HG02970 (cell line): ENCODE data around the gene ITGAL.
"Not testable (repeated sequence)": the region's sequence is repeated elsewhere in the genome, so short reads cannot be mapped to it uniquely, and the experiment has no call there.

Source experiments
- ATAC-seq: cut with Tn5 transposase; IDR thresholded peaks from one replicate; pipeline ENCODE4 v1.9.1; 2021; ENCODE audit warnings: mild to moderate bottlenecking, moderate library complexity, moderate number of reproducible peaks; ENCODE audit not compliant: unreplicated experiment, low FRiP score

The ITGAL gene

DNA sequence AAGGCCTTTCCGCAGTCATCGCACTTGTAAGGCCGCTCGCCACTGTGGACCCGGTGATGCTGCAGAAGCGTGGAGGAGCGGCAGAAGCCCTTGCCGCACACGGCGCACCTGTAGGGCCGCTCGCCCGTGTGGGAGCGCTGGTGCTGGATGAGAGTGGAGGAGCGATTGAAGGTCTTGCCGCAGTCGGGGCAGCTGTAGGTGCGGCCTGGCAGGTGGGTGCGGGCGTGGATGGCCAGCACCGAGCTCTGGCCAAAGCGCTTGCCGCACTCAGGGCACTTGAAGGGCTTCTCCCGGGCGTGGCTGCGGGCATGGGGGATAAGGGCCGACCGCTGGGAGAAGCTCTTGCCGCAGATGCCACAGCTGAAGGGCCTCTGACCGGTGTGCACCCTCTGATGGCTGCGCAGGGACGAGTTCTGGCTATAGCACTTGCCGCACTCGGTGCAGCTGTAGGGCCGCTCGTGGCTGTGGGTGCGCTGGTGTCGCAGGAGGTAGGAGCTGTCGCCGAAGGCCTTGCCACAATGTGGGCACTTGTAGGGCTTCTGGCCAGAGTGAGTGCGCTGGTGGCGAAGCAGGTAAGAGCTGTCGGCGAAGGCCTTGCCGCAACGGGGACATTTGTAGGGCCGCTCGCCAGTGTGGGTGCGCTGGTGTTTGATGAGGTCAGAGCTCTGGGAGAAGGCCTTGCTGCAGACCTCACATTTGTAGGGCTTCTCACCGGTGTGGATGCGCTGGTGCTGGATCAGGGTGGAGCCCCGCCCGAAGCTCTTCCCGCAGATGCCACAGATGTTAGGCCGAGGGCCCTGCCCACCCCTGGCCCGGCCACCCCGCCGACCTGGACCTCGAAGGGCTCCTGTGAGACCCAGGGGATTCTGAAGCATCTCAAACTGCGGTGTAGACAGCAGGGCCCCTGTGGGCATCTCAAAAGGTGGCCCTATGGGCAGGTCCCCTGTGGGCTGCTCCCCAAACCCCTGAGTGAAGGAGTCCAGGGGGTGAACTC lies 52.3 kb downstream of the ITGAL start:
- no peak for ATAC-seq

DNA sequence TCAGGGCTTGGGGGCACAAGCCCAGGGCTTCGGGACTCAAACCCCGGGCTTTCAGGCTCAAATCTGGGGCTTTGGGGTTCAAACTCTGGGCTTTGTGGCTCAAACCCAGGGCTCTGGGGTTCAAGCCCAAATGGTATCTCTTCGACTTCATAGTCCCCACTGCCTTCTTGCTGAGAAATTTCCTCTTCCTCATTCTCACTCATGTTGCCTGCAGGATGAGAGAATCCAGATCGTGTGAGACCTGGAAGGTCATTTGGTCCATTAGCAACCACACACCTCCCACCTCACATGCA lies 53.2 kb downstream of the ITGAL start:
- ATAC-seq: no peak

- ATAC-seq: peak; percentile 26
These were observed 53.7 kb downstream of the ITGAL start, which contains the start of gene ZNF768 for GRCh38 chr16:30526137-30526822. Gene ZNF768, minus strand, starts transcription at chr16:30526566. Its CDS starts 153 bp downstream, at chr16:30526413.

DNA sequence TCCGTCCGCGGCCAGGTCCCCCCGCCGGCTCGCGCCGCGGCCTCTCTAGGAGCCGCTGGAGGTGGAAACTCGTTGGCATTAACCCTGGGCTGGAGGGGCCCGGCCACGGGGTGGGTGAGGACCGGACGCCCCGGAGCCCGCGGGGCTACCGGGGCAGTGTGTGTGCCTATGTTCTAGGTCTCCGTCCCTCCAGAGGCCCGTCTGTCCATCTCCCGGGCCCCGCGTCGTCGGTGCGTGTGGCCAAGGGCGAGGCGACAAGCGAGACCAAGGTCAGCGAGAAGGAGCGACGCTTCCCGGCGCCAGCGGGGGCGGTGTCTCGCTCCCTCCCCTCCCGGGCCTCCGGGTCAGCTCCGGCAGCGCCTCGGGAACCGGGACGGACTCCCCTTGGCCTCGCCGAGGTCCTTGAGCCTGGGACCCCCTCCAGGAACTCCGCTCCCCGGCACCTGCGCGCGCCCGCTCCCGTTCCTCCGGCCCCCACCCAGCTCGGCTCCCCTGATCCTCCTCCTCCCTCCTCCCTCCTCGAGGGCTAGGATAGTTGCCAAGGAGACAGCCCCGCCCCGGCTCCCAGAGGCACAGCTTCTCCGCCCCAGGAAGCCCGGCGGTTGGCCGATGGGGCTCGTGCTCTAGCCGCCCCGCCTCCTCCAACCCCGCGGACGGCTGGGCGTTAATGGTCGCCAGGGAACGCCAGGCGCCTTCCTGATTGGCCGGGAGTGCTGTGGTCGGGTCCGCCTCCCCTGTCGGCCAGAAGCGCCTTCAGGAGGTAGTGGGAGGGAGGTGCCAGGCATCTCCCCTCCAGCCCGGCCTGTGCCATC lies 54.5 kb downstream of the ITGAL start:
- peak; percentile 69 for ATAC-seq

DNA sequence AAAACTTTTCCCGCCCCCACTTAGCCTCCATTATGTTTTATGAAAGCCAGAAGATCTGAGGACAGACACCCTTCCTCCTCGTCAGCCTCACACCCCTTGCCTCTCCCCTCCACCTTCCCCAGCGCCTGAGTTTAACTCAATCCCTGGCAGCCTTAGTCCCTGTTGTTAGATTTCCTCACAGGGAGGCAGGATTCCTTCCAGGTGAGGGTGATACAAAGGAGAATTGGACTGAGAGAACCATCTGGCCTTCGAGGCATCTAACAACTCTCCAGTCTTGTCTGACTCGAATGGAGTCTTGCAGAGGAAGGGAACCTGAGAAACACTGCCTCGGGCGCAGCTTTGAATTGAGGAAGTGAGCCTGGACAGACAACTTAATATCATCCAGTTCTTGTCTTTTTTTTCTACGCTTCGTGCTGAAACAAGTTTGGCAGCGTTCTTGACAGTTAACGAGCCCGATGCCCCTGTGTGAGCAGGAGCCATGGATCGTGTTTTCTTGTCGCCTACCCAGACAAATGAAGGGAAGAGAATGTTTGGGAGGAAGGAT lies 55.2 kb downstream of the ITGAL start:
- no peak for ATAC-seq

- no peak for ATAC-seq
These were observed 56.4 kb downstream of the ITGAL start for GRCh38 chr16:30528799-30529457.

GRCh38 chr16:30530163-30531037 lies 57.9 kb downstream of the ITGAL start:
- ATAC-seq: no peak

DNA sequence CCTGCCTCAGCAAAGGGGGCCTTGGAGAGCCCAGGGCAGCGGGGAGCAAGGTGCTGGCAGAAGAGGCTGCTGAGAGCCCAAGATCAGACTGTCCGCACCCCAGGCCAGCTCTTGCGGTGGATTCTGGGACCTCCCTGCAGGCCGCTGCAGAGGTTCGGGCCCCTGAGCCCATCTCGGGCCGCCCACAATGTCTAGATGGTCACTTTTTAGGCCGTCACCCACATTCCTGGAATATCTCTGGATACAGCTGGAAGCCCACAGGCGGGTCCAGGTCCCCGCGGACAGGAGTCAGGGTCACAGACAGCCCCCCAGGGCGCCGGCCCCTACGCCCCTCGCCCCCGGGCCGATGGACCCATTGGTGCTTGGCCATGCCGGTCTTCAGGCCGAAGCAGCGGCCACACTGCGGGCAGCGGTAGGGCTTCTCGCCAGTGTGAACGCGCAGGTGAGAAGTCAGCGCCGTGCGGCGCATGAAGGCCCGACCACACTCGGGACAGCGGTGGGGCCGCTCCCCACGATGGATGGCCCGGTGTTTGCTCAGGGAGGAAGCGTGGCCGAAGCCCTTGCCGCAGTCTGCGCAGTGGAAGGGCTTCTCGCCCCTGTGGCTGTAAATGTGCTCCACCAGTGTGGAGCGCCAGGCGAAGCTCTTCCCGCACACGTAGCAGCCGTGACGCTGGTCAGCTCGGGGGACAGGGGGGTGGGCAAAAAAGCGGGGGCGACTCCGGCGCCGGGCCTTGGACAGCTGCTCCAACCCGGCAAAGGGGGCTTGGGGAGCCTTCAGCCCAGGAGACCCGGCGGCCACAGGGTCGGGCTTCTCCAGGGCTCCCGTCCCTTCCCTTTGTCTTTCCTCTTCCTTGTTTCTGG lies 60.0 kb downstream of the ITGAL start:
- no peak for ATAC-seq

DNA sequence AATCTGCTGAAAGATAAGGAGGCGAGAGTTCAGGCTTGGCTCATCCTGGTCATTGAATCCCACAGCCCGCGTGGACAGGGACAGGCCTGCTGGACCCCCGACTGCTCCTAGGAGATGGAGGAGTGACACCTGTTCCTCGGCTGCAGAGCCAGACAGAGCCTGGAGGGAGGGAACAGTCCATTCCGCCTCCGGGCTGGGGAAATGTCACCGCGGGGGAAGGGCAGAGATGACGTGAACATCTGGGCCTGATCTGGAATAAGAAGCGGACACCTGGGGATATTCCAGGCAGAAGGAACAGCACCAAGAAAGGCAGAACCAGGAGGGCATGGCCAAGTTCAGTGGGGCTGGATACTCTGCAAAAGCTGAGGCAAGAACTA lies 60.6 kb downstream of the ITGAL start:
- ATAC-seq: no peak

GRCh38 chr16:30533748-30534367 lies 61.3 kb downstream of the ITGAL start:
- ATAC-seq: no peak

DNA sequence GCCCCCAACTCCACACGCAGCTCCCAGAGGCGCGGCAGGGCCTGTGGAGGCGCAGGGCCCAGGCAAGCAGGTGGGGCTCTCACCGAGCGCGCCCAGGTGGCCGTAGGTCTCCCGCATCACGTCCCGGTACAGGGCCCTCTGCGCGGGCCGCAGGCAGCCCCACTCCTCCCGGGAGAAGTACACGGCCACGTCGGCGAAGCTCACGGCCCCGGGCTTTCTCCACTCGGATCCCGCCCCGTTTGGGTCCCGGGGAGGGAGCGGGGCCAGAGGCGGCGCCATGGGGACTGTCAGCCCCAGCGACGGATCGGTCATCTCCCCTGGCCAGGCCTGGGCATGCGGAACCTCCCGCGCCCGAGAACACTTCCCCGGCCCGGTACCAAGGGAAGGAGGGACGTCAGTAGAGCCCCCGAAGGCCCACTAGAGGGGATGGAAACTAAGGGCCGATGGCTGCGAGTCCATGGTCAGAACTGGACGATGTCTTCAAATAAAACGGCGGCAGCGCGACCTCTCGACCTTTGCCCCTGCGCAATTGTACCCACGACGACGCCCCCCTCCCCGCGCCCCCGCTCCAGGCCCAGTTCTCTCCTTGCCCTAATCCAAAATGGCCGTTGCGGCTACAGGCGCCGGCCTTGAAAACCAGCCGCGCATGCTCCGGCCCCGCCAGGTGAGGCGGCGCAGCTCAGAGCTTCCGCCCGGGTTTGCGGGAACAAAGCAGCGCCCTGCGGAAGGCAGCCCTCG lies 62.0 kb downstream of the ITGAL start, which contains the start of gene ZNF747:
TSS of gene ZNF747 (minus strand) at position 491 of the 738 bp plus-strand sequence. CDS start at position 312, 179 bp downstream.
- peak; percentile 51 for ATAC-seq

- ATAC-seq: no peak
These were observed 62.7 kb downstream of the ITGAL start for GRCh38 chr16:30535106-30535776.

GRCh38 chr16:30535777-30536190 lies 63.2 kb downstream of the ITGAL start:
- peak; percentile 47 for ATAC-seq

GRCh38 chr16:30536391-30537024 lies 64.0 kb downstream of the ITGAL start:
- not testable (repeated sequence) for ATAC-seq

GRCh38 chr16:30539000-30539964 lies 66.7 kb downstream of the ITGAL start:
- ATAC-seq: no peak
